ENCODE results near the gene CBX3.
"Not testable (repeated sequence)": the region's sequence is repeated elsewhere in the genome, so short reads cannot be mapped to it uniquely, and the experiment has no call there.

- TF ChIP-seq CTCF (conservative IDR thresholded peaks at IDR 0.05; ENCODE audit: low read length); EZH2phosphoT487 (IDR thresholded peaks at IDR 0.05; ENCODE audit: borderline replicate concordance, low read depth, low read length): not testable (repeated sequence)
These were observed 17.1 kb upstream of the CBX3 start for GRCh38 chr7:26184281-26185101.
